NCI-H446 (cell line): Measurements from ENCODE around the gene BAZ2B.
"Not testable (repeated sequence)": the region's sequence is repeated elsewhere in the genome, so short reads cannot be mapped to it uniquely, and the experiment has no call there.

Experiments used
- DNase-seq, 2 experiments: peaks; one replicate each; lab custom pipeline; 2025; lab: John Stamatoyannopoulos, UW

The BAZ2B gene

GRCh38 chr2:159409116-159409800, 207.1 kb downstream of the BAZ2B start:
- DNase-seq = no peak

- DNase-seq = no peak
Measured at GRCh38 chr2:159402790-159403189, 213.6 kb downstream of the BAZ2B start.

- not testable (repeated sequence) for DNase-seq
Measured at GRCh38 chr2:159402160-159402559, 214.2 kb downstream of the BAZ2B start.

- DNase-seq = no peak
Measured at GRCh38 chr2:159399716-159400415, 216.5 kb downstream of the BAZ2B start.

GRCh38 chr2:159396799-159397198, 219.5 kb downstream of the BAZ2B start:
- DNase-seq = no peak

GRCh38 chr2:159382447-159383028, 233.8 kb downstream of the BAZ2B start:
- DNase-seq = no peak

- no peak for DNase-seq
Measured at GRCh38 chr2:159381574-159381973, 234.8 kb downstream of the BAZ2B start.

GRCh38 chr2:159380685-159381239, 235.6 kb downstream of the BAZ2B start:
- no peak for DNase-seq

GRCh38 chr2:159379181-159379580, 237.2 kb downstream of the BAZ2B start:
- no peak for DNase-seq

- DNase-seq = no peak
Measured at GRCh38 chr2:159375241-159375640, 241.1 kb downstream of the BAZ2B start.

GRCh38 chr2:159371506-159371905, 244.8 kb downstream of the BAZ2B start:
- no peak for DNase-seq

- no peak for DNase-seq
Measured at GRCh38 chr2:159366538-159366937, 249.8 kb downstream of the BAZ2B start.

GRCh38 chr2:159362816-159363251, 253.5 kb downstream of the BAZ2B start:
- no peak for DNase-seq

- DNase-seq = no peak
Measured at GRCh38 chr2:159362094-159362493, 254.3 kb downstream of the BAZ2B start.

GRCh38 chr2:159361603-159362002, 254.7 kb downstream of the BAZ2B start:
- not testable (repeated sequence) for DNase-seq

- no peak for DNase-seq
Measured at GRCh38 chr2:159356053-159356554, 260.2 kb downstream of the BAZ2B start.

- DNase-seq = no peak
Measured at GRCh38 chr2:159351977-159352376, 264.4 kb downstream of the BAZ2B start.

- no peak for DNase-seq
Measured at GRCh38 chr2:159349674-159350299, 266.6 kb downstream of the BAZ2B start.

- DNase-seq = no peak
Measured at GRCh38 chr2:159326569-159327255, 289.6 kb downstream of the BAZ2B start.

GRCh38 chr2:159322419-159322818, 293.9 kb downstream of the BAZ2B start:
- no peak for DNase-seq

- DNase-seq = no peak
Measured at GRCh38 chr2:159317392-159318088, 298.8 kb downstream of the BAZ2B start.
